Activated T-cell treated with anti-CD3 and anti-CD28 coated beads, Interleukin-2, amount 50 U/mL, for 72 hours (primary cell): ENCODE data around the gene LMAN2L. TPM values are rescaled to one million over a fixed set of nuclear protein-coding genes. Genes with fewer than 3 reads are reported as not detected.

Experiments used
- ATAC-seq, 2 donors: fragments of 150-1000 bp; cut with Tn5 transposase; replicated peaks in 1 of 2; 2 replicates each; pipeline ENCODE4 v1.10.0; 2021; ENCODE audit warnings: moderate library complexity in 2 of 2, mild to moderate bottlenecking in 1 of 2
- DNase-seq, 2 donors: peaks; one replicate each; pipeline ENCODE4 v3.0.0; 2021 to 2022; ENCODE audit warnings: mixed read lengths in 1 of 2
- H3K27ac Mint-ChIP-seq: one replicate; pipeline ENCODE4 v1.8.0; 2022; ENCODE audit warnings: mild to moderate bottlenecking, moderate library complexity, mixed read lengths
- H3K27me3 Mint-ChIP-seq: one replicate; pipeline ENCODE4 v1.8.0; 2022; ENCODE audit warnings: low read depth, mixed read lengths
- H3K36me3 Mint-ChIP-seq, 2 donors: one replicate each; pipeline ENCODE4 v1.8.0; 2022; ENCODE audit warnings: mixed read lengths in 2 of 2, mild to moderate bottlenecking in 1 of 2; ENCODE audit not compliant: insufficient read depth in 2 of 2
- H3K4me1 Mint-ChIP-seq: one replicate; pipeline ENCODE4 v1.8.0; 2022; ENCODE audit warnings: low read depth, mixed read lengths
- H3K4me3 Mint-ChIP-seq, 2 donors: one replicate each; pipeline ENCODE4 v1.8.0; 2022; ENCODE audit warnings: mild to moderate bottlenecking in 2 of 2, mixed read lengths in 2 of 2, moderate library complexity in 2 of 2
- H3K9me3 Mint-ChIP-seq, 2 donors: one replicate each; pipeline ENCODE4 v1.8.0; 2022; ENCODE audit warnings: mixed read lengths in 2 of 2
- total RNA-seq, 2 donors: library from RNA; stranded (reverse); gene quantifications; one replicate each; pipeline ENCODE4 v1.2.3, GENCODE V29; 2022

The LMAN2L gene
- total RNA-seq, 2 donors from 2014 or later = 7.8 to 8.0 TPM

- ATAC-seq = no peak
- Mint-ChIP-seq H3K9me3 (no peaks in the 10 kb centered on the region), H3K4me3 (no peak overlapping the region), H3K27ac (no peak overlapping the region), H3K4me1 (no peaks in the 10 kb centered on the region), H3K36me3 (no peaks in the 10 kb centered on the region), H3K27me3 (no peaks in the 10 kb centered on the region)
- no peak for DNase-seq
These were observed 23.5 kb downstream of the LMAN2L start for GRCh38 chr2:96716388-96716787.

DNA sequence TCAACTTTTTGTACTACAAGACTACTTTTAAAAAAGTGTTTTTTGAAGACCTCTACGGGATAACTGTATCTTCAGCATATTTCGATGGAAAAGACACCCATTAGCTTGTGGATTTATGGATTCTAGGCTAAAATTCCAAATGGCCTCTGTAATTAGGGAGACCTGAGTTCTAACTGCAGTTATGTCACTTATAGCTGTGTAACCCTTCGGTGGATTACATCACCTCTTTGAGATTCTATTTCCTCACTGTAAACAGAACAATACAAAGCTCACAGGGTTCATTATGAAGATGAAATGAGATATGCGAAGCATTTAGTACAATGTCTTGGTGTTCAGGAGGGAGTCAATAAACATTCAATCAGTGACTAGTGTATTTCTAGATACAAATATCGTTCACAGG lies 24.2 kb downstream of the LMAN2L start:
- no peak for DNase-seq
- Mint-ChIP-seq H3K4me1 (no peaks in the 10 kb centered on the region), H3K9me3 (no peaks in the 10 kb centered on the region), H3K4me3 (no peak overlapping the region), H3K27me3 (no peaks in the 10 kb centered on the region), H3K27ac (no peak overlapping the region), H3K36me3 (no peaks in the 10 kb centered on the region)
- no peak for ATAC-seq

GRCh38 chr2:96710985-96711384 lies 28.9 kb downstream of the LMAN2L start:
- H3K4me3 Mint-ChIP-seq = no peak overlapping the region
- no peaks in the 10 kb centered on the region for H3K9me3 Mint-ChIP-seq
- peak overlapping the region; percentile 7 for H3K27ac Mint-ChIP-seq
- ATAC-seq (no peak), DNase-seq (no peak)
- peaks cover 0 to 5% of the 10 kb centered on the region in 2 donors for H3K36me3 Mint-ChIP-seq
- no peaks in the 10 kb centered on the region for H3K4me1 Mint-ChIP-seq
- H3K27me3 Mint-ChIP-seq = no peaks in the 10 kb centered on the region

GRCh38 chr2:96703021-96703751 lies 36.7 kb downstream of the LMAN2L start:
- no peaks in the 10 kb centered on the region for H3K27me3 Mint-ChIP-seq
- no peaks in the 10 kb centered on the region for H3K9me3 Mint-ChIP-seq
- DNase-seq (no peak), ATAC-seq (no peak)
- no peaks in the 10 kb centered on the region for H3K36me3 Mint-ChIP-seq
- no peak overlapping the region for H3K4me3 Mint-ChIP-seq
- H3K27ac Mint-ChIP-seq = no peak overlapping the region
- no peaks in the 10 kb centered on the region for H3K4me1 Mint-ChIP-seq

- H3K9me3 Mint-ChIP-seq = no peaks in the 10 kb centered on the region
- no peak overlapping the region for H3K27ac Mint-ChIP-seq
- DNase-seq = no peak
- H3K27me3 Mint-ChIP-seq = no peaks in the 10 kb centered on the region
- H3K36me3 Mint-ChIP-seq = no peaks in the 10 kb centered on the region
- H3K4me1 Mint-ChIP-seq = no peaks in the 10 kb centered on the region
- ATAC-seq = no peak
- no peak overlapping the region for H3K4me3 Mint-ChIP-seq
These were observed 37.6 kb downstream of the LMAN2L start for GRCh38 chr2:96702098-96702785.

GRCh38 chr2:96701636-96702035 lies 38.2 kb downstream of the LMAN2L start:
- no peak for ATAC-seq
- Mint-ChIP-seq H3K36me3 (no peaks in the 10 kb centered on the region), H3K27ac (no peak overlapping the region), H3K4me1 (no peaks in the 10 kb centered on the region), H3K4me3 (no peak overlapping the region), H3K9me3 (no peaks in the 10 kb centered on the region), H3K27me3 (no peaks in the 10 kb centered on the region)
- DNase-seq = no peak

GRCh38 chr2:96700086-96700485 lies 39.8 kb downstream of the LMAN2L start:
- no peaks in the 10 kb centered on the region for H3K9me3 Mint-ChIP-seq
- no peak overlapping the region for H3K4me3 Mint-ChIP-seq
- DNase-seq = no peak
- H3K27me3 Mint-ChIP-seq = no peaks in the 10 kb centered on the region
- no peaks in the 10 kb centered on the region for H3K4me1 Mint-ChIP-seq
- no peak overlapping the region for H3K27ac Mint-ChIP-seq
- H3K36me3 Mint-ChIP-seq = no peaks in the 10 kb centered on the region
- ATAC-seq = no peak

DNA sequence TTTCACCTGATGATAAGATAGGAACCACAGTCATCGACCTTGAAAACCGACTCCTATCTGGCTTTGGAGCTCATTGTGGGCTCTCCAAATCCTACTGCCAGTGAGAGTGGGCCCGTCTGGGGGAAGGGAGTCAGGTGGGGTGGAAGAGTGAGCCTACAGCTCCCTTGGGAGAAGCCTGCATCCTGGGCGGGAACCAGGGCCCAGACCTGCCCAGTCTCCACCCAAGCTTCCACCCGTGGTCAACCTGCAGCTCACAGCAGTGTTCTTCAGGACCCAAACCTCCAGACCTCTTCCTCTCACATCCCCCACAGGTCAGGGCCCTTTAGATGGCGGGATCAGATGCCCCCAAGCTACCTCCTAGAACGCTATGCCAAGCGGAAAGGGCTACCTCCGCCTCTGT lies 40.2 kb downstream of the LMAN2L start:
- no peaks in the 10 kb centered on the region for H3K36me3 Mint-ChIP-seq
- no peaks in the 10 kb centered on the region for H3K4me1 Mint-ChIP-seq
- ATAC-seq (no peak), DNase-seq (no peak)
- no peaks in the 10 kb centered on the region for H3K9me3 Mint-ChIP-seq
- no peaks in the 10 kb centered on the region for H3K27me3 Mint-ChIP-seq
- H3K27ac Mint-ChIP-seq = no peak overlapping the region
- no peak overlapping the region for H3K4me3 Mint-ChIP-seq

- DNase-seq = no peak
These were observed 40.8 kb downstream of the LMAN2L start for GRCh38 chr2:96699021-96699420.

DNA sequence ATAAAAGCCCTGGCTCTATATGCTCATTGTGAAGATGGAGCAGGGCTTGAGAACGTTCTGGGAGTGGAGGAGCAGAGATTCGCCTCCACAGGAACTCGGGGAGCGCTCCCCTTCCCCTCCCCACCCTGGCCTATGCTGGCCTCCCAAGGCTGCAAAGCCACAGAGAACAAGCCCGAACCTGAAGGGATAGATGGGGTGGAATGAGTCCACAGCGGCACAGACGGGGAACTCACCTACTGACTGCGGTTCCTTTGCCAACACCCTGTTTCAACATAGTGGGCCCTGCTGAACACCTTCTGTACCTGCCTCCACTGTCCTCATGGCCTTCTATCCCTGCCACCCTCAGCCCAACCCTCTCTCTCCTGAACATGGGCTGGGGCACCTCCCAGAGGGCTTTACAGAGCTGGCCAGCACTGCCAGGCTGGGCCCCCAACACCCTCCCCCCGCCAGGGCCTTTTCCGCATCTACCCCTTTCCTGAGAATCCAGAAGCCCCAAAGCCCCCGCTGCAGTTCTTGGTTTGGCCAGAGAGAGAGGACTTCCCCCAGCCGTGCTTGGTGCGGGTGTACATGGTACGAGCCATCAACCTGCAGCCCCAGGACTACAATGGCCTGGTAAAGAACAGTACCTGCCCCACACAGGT lies 41.5 kb downstream of the LMAN2L start:
- no peaks in the 10 kb centered on the region for H3K4me1 Mint-ChIP-seq
- no peak overlapping the region for H3K4me3 Mint-ChIP-seq
- H3K9me3 Mint-ChIP-seq = no peaks in the 10 kb centered on the region
- no peak for DNase-seq
- H3K36me3 Mint-ChIP-seq = no peaks in the 10 kb centered on the region
- H3K27ac Mint-ChIP-seq = no peak overlapping the region
- no peaks in the 10 kb centered on the region for H3K27me3 Mint-ChIP-seq
- no peak for ATAC-seq

More at GRCh38 chr2:96699021-96699420, 40.8 kb downstream of the LMAN2L start:
- H3K9me3 Mint-ChIP-seq = no peaks in the 10 kb centered on the region
- H3K36me3 Mint-ChIP-seq = no peaks in the 10 kb centered on the region
- no peak overlapping the region for H3K4me3 Mint-ChIP-seq
- no peaks in the 10 kb centered on the region for H3K27me3 Mint-ChIP-seq
- H3K27ac Mint-ChIP-seq = no peak overlapping the region
- ATAC-seq = no peak
- no peaks in the 10 kb centered on the region for H3K4me1 Mint-ChIP-seq

- Mint-ChIP-seq H3K9me3 (no peaks in the 10 kb centered on the region), H3K4me1 (no peaks in the 10 kb centered on the region), H3K27me3 (no peaks in the 10 kb centered on the region), H3K27ac (no peak overlapping the region), H3K4me3 (no peak overlapping the region), H3K36me3 (no peaks in the 10 kb centered on the region)
- DNase-seq (no peak), ATAC-seq (no peak)
These were observed 42.4 kb downstream of the LMAN2L start for GRCh38 chr2:96697476-96697875.

- H3K4me1 Mint-ChIP-seq = no peaks in the 10 kb centered on the region
- no peak overlapping the region for H3K27ac Mint-ChIP-seq
- H3K27me3 Mint-ChIP-seq = no peaks in the 10 kb centered on the region
- ATAC-seq = no peak
- no peaks in the 10 kb centered on the region for H3K36me3 Mint-ChIP-seq
- no peak for DNase-seq
- no peak overlapping the region for H3K4me3 Mint-ChIP-seq
- H3K9me3 Mint-ChIP-seq = no peaks in the 10 kb centered on the region
These were observed 44.3 kb downstream of the LMAN2L start for GRCh38 chr2:96695602-96696001.

- no peak overlapping the region for H3K4me3 Mint-ChIP-seq
These were observed 44.9 kb downstream of the LMAN2L start for GRCh38 chr2:96694816-96695455.

More at GRCh38 chr2:96694816-96695455, 44.9 kb downstream of the LMAN2L start:
- Mint-ChIP-seq H3K27me3 (no peaks in the 10 kb centered on the region), H3K36me3 (no peaks in the 10 kb centered on the region), H3K9me3 (no peaks in the 10 kb centered on the region), H3K27ac (no peak overlapping the region), H3K4me1 (no peaks in the 10 kb centered on the region)
- ATAC-seq = no peak
- DNase-seq = no peak
